Activated T-helper 9 cell treated with anti-CD3 and anti-CD28 coated beads, Interleukin-2, amount 50 U/mL, for 16 hours (primary cell): ENCODE measurements around the gene PRL.

Source experiments
- DNase-seq: peaks from one replicate; pipeline ENCODE4 v3.0.0-alpha.2; 2020; ENCODE audit warnings: low read depth

The PRL gene

GRCh38 chr6:22296936-22297335, at the start of gene PRL:
TSS of gene PRL (minus strand) at chr6:22297036. CDS start at chr6:22296982, 54 bp downstream.
- no peak for DNase-seq

- no peak for DNase-seq
Observed at GRCh38 chr6:22343864-22344263, 47.0 kb upstream of the PRL start.

- no peak for DNase-seq
Observed at GRCh38 chr6:22334778-22335177, 37.9 kb upstream of the PRL start.

GRCh38 chr6:22333802-22334201, 37.0 kb upstream of the PRL start:
- DNase-seq, result no peak

- no peak for DNase-seq
Observed at GRCh38 chr6:22332711-22333110, 35.9 kb upstream of the PRL start.

- no peak for DNase-seq
Observed at GRCh38 chr6:22332216-22332615, 35.4 kb upstream of the PRL start.

GRCh38 chr6:22330941-22331340, 34.1 kb upstream of the PRL start:
- no peak for DNase-seq

GRCh38 chr6:22328474-22328873, 31.6 kb upstream of the PRL start:
- DNase-seq, result no peak

- no peak for DNase-seq
Observed at GRCh38 chr6:22327881-22328280, 31.0 kb upstream of the PRL start.

- DNase-seq, result no peak
Observed at GRCh38 chr6:22326500-22326899, 29.7 kb upstream of the PRL start.

GRCh38 chr6:22325481-22325880, 28.6 kb upstream of the PRL start:
- no peak for DNase-seq

- no peak for DNase-seq
Observed at GRCh38 chr6:22323848-22324247, 27.0 kb upstream of the PRL start.

GRCh38 chr6:22322103-22323030, 25.5 kb upstream of the PRL start:
- no peak for DNase-seq

GRCh38 chr6:22320750-22321149, 23.9 kb upstream of the PRL start:
- DNase-seq, result no peak

- DNase-seq, result no peak
Observed at GRCh38 chr6:22318404-22318803, 21.6 kb upstream of the PRL start.

GRCh38 chr6:22313796-22314195, 17.0 kb upstream of the PRL start:
- no peak for DNase-seq

GRCh38 chr6:22308939-22309338, 12.1 kb upstream of the PRL start:
- no peak for DNase-seq

GRCh38 chr6:22306741-22307466, 10.1 kb upstream of the PRL start:
- DNase-seq, result no peak

- DNase-seq, result no peak
Observed at GRCh38 chr6:22302838-22303237, 6.0 kb upstream of the PRL start.

- no peak for DNase-seq
Observed at GRCh38 chr6:22300273-22300998, 3.6 kb upstream of the PRL start.

GRCh38 chr6:22298475-22298890, 1.6 kb upstream of the PRL start:
- no peak for DNase-seq

- DNase-seq, result no peak
Observed at GRCh38 chr6:22296067-22296466, 769 bp downstream of the PRL start.

- DNase-seq, result no peak
Observed at GRCh38 chr6:22295145-22295544, 1.7 kb downstream of the PRL start.
